Spleen (tissue), 7 donors: Measurements from ENCODE around the gene VEZT.

Experiments used
- POLR2AphosphoS5 ChIP-seq, 3 donors: sonication (generic); formaldehyde crosslinking; IDR thresholded peaks; one replicate each; pipeline ENCODE4 v1.5.1; 2017; ENCODE audit warnings: antibody characterized with exemption in 3 of 3
- TF ChIP-seq, protein P1 (sequence below), 11 experiments: fragments of 200-600 bp in 7 of 11; fragments of 450-650 bp in 4 of 11; sonication (generic) in 4 of 11; IDR thresholded peaks in 8 of 11; conservative IDR thresholded peaks in 3 of 11; 1 replicate in 7 of 11; 2 replicates in 4 of 11; pipeline versions ENCODE4 v1.4.0 to v1.8.0; 2016 to 2021; ENCODE audit warnings: antibody characterized with exemption in 11 of 11, inconsistent platforms in 4 of 11, mild to moderate bottlenecking in 1 of 11
- donor health status: DM: no; HTN: no; CAD: no; lungs with moderate emphysema.
- donor health status: DM: no; HTN: no; CAD: no.
- donor health status: DM: no; HTN: no; CAD: no.

DNA sequence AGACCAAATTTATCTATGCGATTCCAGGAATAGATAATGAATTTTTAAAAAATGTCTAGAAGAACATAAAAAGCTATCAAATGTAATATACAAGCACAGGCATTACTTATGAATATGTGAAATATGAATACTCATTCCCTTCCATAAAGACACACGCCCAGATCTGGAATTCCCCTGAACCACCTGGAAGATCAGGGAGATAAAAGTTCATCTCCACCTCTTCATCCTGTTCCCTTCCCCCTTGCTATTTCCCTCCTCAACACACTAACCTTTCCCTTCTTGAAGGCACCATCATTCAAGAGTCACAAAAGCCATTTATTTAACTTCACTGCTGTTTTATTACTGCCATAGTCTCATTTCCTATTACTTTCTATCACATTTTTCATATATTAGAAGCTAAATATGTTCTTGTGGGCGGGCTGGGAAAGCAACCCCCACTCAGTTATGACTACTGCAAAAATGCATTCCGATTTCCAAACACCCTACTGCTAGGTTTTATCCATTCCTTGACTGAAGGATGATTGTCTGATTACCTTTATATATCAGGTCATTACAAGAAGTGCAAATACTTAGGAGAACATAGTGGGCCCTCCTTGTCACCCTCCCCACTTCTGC lies 16.4 kb upstream of the VEZT start:
- TF ChIP-seq, protein P1, sequence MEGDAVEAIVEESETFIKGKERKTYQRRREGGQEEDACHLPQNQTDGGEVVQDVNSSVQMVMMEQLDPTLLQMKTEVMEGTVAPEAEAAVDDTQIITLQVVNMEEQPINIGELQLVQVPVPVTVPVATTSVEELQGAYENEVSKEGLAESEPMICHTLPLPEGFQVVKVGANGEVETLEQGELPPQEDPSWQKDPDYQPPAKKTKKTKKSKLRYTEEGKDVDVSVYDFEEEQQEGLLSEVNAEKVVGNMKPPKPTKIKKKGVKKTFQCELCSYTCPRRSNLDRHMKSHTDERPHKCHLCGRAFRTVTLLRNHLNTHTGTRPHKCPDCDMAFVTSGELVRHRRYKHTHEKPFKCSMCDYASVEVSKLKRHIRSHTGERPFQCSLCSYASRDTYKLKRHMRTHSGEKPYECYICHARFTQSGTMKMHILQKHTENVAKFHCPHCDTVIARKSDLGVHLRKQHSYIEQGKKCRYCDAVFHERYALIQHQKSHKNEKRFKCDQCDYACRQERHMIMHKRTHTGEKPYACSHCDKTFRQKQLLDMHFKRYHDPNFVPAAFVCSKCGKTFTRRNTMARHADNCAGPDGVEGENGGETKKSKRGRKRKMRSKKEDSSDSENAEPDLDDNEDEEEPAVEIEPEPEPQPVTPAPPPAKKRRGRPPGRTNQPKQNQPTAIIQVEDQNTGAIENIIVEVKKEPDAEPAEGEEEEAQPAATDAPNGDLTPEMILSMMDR (IDR thresholded peaks at IDR 0.05 in 8 of 11, conservative IDR thresholded peaks at IDR 0.05 in 3 of 11) = no peak
- no peak for TF ChIP-seq POLR2AphosphoS5 (IDR thresholded peaks at IDR 0.05)
